SH-SY5Y (cell line): ENCODE data around the gene ANKMY1.

ENCODE experiments used
- GATA2 ChIP-seq: IDR thresholded peaks from 2 replicates; pipeline ENCODE4 v1.6.1; 2011; ENCODE audit warnings: mild to moderate bottlenecking, low read depth, low read length
- GATA3 ChIP-seq: IDR thresholded peaks from 2 replicates; pipeline ENCODE4 v1.6.1; 2011; ENCODE audit warnings: low read depth, mild to moderate bottlenecking, low read length, moderate library complexity

DNA sequence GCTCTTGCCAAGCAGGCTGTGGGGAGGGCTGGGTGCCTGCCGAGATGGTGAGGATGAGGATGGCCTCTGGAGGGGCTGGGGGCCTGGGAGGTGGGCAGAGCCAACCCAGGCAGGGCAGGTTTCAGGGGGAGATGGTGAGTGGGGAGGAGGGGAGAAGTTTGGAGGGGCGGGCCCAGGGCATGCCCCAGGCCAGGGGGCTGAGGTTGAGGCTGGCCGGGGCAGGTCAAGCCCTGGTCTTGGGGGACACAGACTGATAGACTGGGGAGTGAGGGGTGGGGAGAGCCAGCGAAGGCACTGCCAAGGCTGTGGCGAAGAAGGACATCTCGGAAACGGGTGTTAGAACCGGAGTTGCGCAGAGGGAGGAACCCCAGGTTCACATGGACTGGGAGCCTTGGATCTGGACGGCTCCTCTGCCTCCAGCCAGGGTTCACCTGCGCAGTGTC is 41.4 kb upstream of the ANKMY1 start:
- TF ChIP-seq GATA2: no peak
- TF ChIP-seq GATA3: no peak
